H9 (cell line): ENCODE results near the gene NLE1. TPM values are rescaled to one million over a fixed set of nuclear protein-coding genes. Genes with fewer than 3 reads are reported as not detected.

ENCODE experiments used
- DNase-seq: peaks from one replicate; pipeline ENCODE4 v3.0.0-alpha.2; 2017
- H2AFZ ChIP-seq: one replicate; pipeline ENCODE4 v1.6.1; 2013; ENCODE audit warnings: mild to moderate bottlenecking, low read length, control low read depth, moderate library complexity
- H2AK5ac ChIP-seq: 2 replicates; pipeline ENCODE4 v1.6.1; 2013; ENCODE audit warnings: low read length, control low read depth, mixed read lengths; ENCODE audit not compliant: insufficient read length
- H2BK120ac ChIP-seq: one replicate; pipeline ENCODE4 v1.6.1; 2013; ENCODE audit warnings: low read depth, mild to moderate bottlenecking, low read length, control low read depth, inconsistent platforms; ENCODE audit not compliant: poor library complexity, severe bottlenecking
- H2BK12ac ChIP-seq: 2 replicates; pipeline ENCODE4 v1.6.1; 2013; ENCODE audit warnings: low read length, control low read depth, mixed read lengths, low read depth; ENCODE audit not compliant: insufficient read length
- H2BK15ac ChIP-seq: 2 replicates; pipeline ENCODE4 v1.6.1; 2013; ENCODE audit warnings: low read depth, low read length, control low read depth
- H2BK20ac ChIP-seq: one replicate; pipeline ENCODE4 v1.6.1; 2013; ENCODE audit warnings: low read depth, mild to moderate bottlenecking, low read length, control low read depth, inconsistent platforms; ENCODE audit not compliant: poor library complexity, severe bottlenecking
- H2BK5ac ChIP-seq: 2 replicates; pipeline ENCODE4 v1.6.1; 2013; ENCODE audit warnings: low read length, control low read depth, mixed read lengths; ENCODE audit not compliant: insufficient read length
- H3K14ac ChIP-seq: 2 replicates; pipeline ENCODE4 v1.6.1; 2013; ENCODE audit warnings: low read length, control low read depth; ENCODE audit not compliant: insufficient read depth
- H3K18ac ChIP-seq: 2 replicates; pipeline ENCODE4 v1.6.1; 2013; ENCODE audit warnings: low read depth, mild to moderate bottlenecking, mixed read lengths, low read length, control low read depth; ENCODE audit not compliant: insufficient read length
- H3K23ac ChIP-seq: 2 replicates; pipeline ENCODE4 v1.6.1; 2013; ENCODE audit warnings: low read length, control low read depth, mixed read lengths, low read depth; ENCODE audit not compliant: insufficient read length
- H3K23me2 ChIP-seq: 2 replicates; pipeline ENCODE4 v1.6.1; 2013; ENCODE audit warnings: low read depth, mild to moderate bottlenecking, mixed read lengths, low read length, control low read depth; ENCODE audit not compliant: insufficient read length, poor library complexity, severe bottlenecking
- H3K27ac ChIP-seq: 2 replicates; pipeline ENCODE4 v1.5.1; 2013; ENCODE audit warnings: low read length, control low read depth, mixed read lengths, low read depth; ENCODE audit not compliant: insufficient read length
- H3K27me3 ChIP-seq: 2 replicates; pipeline ENCODE4 v1.6.1; 2013; ENCODE audit warnings: low read length, control low read depth, inconsistent platforms; ENCODE audit not compliant: insufficient read depth
- H3K4ac ChIP-seq: 2 replicates; pipeline ENCODE4 v1.6.1; 2013; ENCODE audit warnings: low read depth, mild to moderate bottlenecking, control low read depth, inconsistent platforms, low read length, moderate library complexity
- H3K4me1 ChIP-seq: 2 replicates; pipeline ENCODE4 v1.6.1; 2013; ENCODE audit warnings: low read length, control low read depth, inconsistent platforms; ENCODE audit not compliant: insufficient read depth
- H3K4me2 ChIP-seq: 2 replicates; pipeline ENCODE4 v1.6.1; 2013; ENCODE audit warnings: low read length, control low read depth, mixed read lengths; ENCODE audit not compliant: insufficient read length, insufficient read depth
- H3K56ac ChIP-seq: 2 replicates; pipeline ENCODE4 v1.6.1; 2013; ENCODE audit warnings: low read depth, mild to moderate bottlenecking, mixed read lengths, low read length, control low read depth; ENCODE audit not compliant: insufficient read length
- H3K79me1 ChIP-seq: 2 replicates; pipeline ENCODE4 v1.6.1; 2013; ENCODE audit warnings: low read depth, mild to moderate bottlenecking, moderate library complexity, low read length, control low read depth, inconsistent platforms; ENCODE audit not compliant: insufficient read depth, poor library complexity, severe bottlenecking
- H3K79me2 ChIP-seq: 2 replicates; pipeline ENCODE4 v1.6.1; 2013; ENCODE audit warnings: low read length, control low read depth, inconsistent platforms; ENCODE audit not compliant: insufficient read depth
- H3K9ac ChIP-seq: 2 replicates; pipeline ENCODE4 v1.6.1; 2013; ENCODE audit warnings: low read length, control low read depth, mixed read lengths; ENCODE audit not compliant: insufficient read length; ENCODE audit errors: extremely low read depth
- H3K9me3 ChIP-seq: one replicate; pipeline ENCODE4 v1.6.1; 2013; ENCODE audit warnings: low read depth, low read length, inconsistent platforms; ENCODE audit not compliant: control insufficient read depth
- H3T11ph ChIP-seq: one replicate; pipeline ENCODE4 v1.6.1; 2013; ENCODE audit warnings: mild to moderate bottlenecking, low read length, control low read depth, inconsistent platforms
- H4K20me1 ChIP-seq: one replicate; pipeline ENCODE4 v1.6.1; 2013; ENCODE audit not compliant: control insufficient read depth, insufficient read length, insufficient read depth
- H4K5ac ChIP-seq: 2 replicates; pipeline ENCODE4 v1.6.1; 2013; ENCODE audit warnings: low read depth, mild to moderate bottlenecking, mixed read lengths, low read length, control low read depth; ENCODE audit not compliant: insufficient read length
- H4K8ac ChIP-seq: replicated peaks from 2 replicates; pipeline ENCODE4 v1.6.1; 2013; ENCODE audit warnings: low read length, control low read depth, mixed read lengths, low read depth; ENCODE audit not compliant: insufficient read length
- H4K91ac ChIP-seq: 2 replicates; pipeline ENCODE4 v1.6.1; 2013; ENCODE audit warnings: low read depth, mild to moderate bottlenecking, moderate library complexity, mixed read lengths, low read length, control low read depth; ENCODE audit not compliant: insufficient read length
- H3K27ac Mint-ChIP-seq, 3 experiments: 2 replicates in 2 of 3; 3 replicates in 1 of 3; pipeline ENCODE4 v1.8.0; 2020 to 2021; ENCODE audit warnings: mixed read lengths in 3 of 3, mild to moderate bottlenecking in 1 of 3, moderate library complexity in 1 of 3
- H3K27me3 Mint-ChIP-seq: 2 replicates; pipeline ENCODE4 v1.8.0; 2021; ENCODE audit warnings: low read depth, mild to moderate bottlenecking, moderate library complexity, mixed read lengths
- H3K36me3 Mint-ChIP-seq, 3 experiments: 2 replicates in 2 of 3; 3 replicates in 1 of 3; pipeline ENCODE4 v1.8.0; 2020 to 2021; ENCODE audit warnings: low read depth in 3 of 3, mixed read lengths in 3 of 3; ENCODE audit not compliant: insufficient read depth in 1 of 3
- H3K4me1 Mint-ChIP-seq, 2 experiments: 2 replicates each; pipeline ENCODE4 v1.8.0; 2020; ENCODE audit warnings: mixed read lengths in 2 of 2
- H3K4me3 Mint-ChIP-seq, 2 experiments: 2 replicates in 1 of 2; 3 replicates in 1 of 2; pipeline ENCODE4 v1.8.0; 2020 to 2021; ENCODE audit warnings: mild to moderate bottlenecking in 2 of 2, mixed read lengths in 2 of 2, moderate library complexity in 1 of 2
- H3K9me3 Mint-ChIP-seq, 2 experiments: 2 replicates in 1 of 2; 3 replicates in 1 of 2; pipeline ENCODE4 v1.8.0; 2020; ENCODE audit warnings: mild to moderate bottlenecking in 2 of 2, mixed read lengths in 2 of 2, moderate library complexity in 1 of 2
- WGBS: extraction: QIAGEN DNeasy Blood & Tissue Kit; methylation state at CpG from one replicate; pipeline ENCODE4 v1.1.7; 2013; ENCODE audit warnings: missing lambda C conversion rate, low lambda C conversion rate, mixed read lengths; ENCODE audit not compliant: insufficient read length; ENCODE audit errors: extremely low coverage; 5-methylcytosine and 5-hydroxymethylcytosine counted together
- total RNA-seq: library from RNA; stranded (reverse); gene quantifications from 2 replicates; pipeline ENCODE4 v1.2.1, GENCODE V29; 2021
- TF ChIP-seq, protein P1 (sequence below): fragments of 200-600 bp; sonication (generic); conservative IDR thresholded peaks from 3 replicates; pipeline ENCODE4 v1.8.0; 2021; ENCODE audit warnings: antibody characterized with exemption, mild to moderate bottlenecking

Gene NLE1
- total RNA-seq, 1 experiment from 2014 or later = 43.9 TPM

DNA sequence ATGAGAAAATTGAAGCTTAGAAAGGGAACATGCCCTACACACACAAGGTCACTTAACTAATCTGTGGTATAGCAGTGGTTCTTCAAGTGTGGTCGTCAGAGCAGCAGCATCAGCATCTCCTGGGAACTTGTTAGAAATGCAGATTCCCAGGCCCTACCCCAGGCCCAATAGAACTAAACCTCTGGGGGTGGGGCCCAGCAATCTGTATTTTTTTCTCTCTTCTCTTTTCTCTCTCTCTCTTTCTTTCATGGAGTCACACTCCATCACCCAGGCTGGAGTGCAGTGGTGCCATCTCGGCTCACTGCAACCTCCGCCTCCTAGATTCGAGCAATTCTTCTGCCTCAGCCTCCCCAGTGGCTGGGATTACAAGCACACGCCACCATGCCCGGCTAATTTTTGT, 3.9 kb downstream of the NLE1 start:
- Histone ChIP-seq H2AFZ (no peak overlapping the region), H3K27ac (no peak overlapping the region), H4K91ac (no peak overlapping the region), H3K23me2 (no peaks in the 10 kb centered on the region), H4K5ac (no peak overlapping the region), H3K79me1 (peaks cover 11% of the 10 kb centered on the region), H3K27me3 (no peaks in the 10 kb centered on the region), H2BK12ac (no peak overlapping the region), H3K23ac (no peak overlapping the region), H2AK5ac (no peak overlapping the region), H3K9me3 (no peaks in the 10 kb centered on the region), H3K56ac (no peak overlapping the region), H2BK5ac (no peak overlapping the region), H2BK20ac (no peak overlapping the region), H3T11ph (no peak overlapping the region), H3K14ac (no peak overlapping the region), H3K4me1 (no peaks in the 10 kb centered on the region), H2BK15ac (no peak overlapping the region), H4K20me1 (no peaks in the 10 kb centered on the region), H4K8ac (no peak overlapping the region), H3K9ac (no peak overlapping the region), H2BK120ac (no peak overlapping the region), H3K4ac (no peak overlapping the region), H3K18ac (no peak overlapping the region), H3K4me2 (no peak overlapping the region), H3K79me2 (peaks cover 13% of the 10 kb centered on the region; the same call in 1 of the 2 replicates)
- no peak overlapping the region; a peak in 1 of 5 replicates for H3K4me3 Mint-ChIP-seq
- no peak overlapping the region; a peak in 1 of 7 replicates for H3K27ac Mint-ChIP-seq
- DNase-seq = no peak
- H3K27me3 Mint-ChIP-seq = no peaks in the 10 kb centered on the region
- H3K4me1 Mint-ChIP-seq = peaks cover 4 to 6% of the 10 kb centered on the region in 2 experiments; a peak in 3 of 4 replicates
- H3K36me3 Mint-ChIP-seq = peaks cover 53 to 70% (median 61%) of the 10 kb centered on the region in 3 experiments
- no peaks in the 10 kb centered on the region; a peak in 1 of 5 replicates for H3K9me3 Mint-ChIP-seq
- TF ChIP-seq, protein P1, sequence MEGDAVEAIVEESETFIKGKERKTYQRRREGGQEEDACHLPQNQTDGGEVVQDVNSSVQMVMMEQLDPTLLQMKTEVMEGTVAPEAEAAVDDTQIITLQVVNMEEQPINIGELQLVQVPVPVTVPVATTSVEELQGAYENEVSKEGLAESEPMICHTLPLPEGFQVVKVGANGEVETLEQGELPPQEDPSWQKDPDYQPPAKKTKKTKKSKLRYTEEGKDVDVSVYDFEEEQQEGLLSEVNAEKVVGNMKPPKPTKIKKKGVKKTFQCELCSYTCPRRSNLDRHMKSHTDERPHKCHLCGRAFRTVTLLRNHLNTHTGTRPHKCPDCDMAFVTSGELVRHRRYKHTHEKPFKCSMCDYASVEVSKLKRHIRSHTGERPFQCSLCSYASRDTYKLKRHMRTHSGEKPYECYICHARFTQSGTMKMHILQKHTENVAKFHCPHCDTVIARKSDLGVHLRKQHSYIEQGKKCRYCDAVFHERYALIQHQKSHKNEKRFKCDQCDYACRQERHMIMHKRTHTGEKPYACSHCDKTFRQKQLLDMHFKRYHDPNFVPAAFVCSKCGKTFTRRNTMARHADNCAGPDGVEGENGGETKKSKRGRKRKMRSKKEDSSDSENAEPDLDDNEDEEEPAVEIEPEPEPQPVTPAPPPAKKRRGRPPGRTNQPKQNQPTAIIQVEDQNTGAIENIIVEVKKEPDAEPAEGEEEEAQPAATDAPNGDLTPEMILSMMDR = no peak
- no CpG with 5 or more reads among the region's 6 CpGs for WGBS
